ENCODE data around the gene CCDC86.

DNA sequence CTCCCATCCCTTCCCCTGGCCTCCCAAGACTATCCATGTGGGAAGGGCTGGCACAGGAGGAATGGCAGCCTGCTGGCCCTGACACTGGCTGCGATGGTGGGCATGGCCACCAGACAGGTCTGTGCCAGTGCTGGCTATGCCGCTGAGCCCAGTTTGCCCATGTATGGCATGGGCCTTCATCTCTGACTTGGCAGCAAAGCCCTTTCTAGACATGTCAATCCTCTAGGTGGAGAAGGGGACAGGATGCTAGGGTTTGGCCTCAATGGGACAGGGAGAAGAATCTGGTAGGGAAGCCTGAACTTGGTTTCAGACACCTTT lies 34.2 kb downstream of the CCDC86 start:
- no peak for TF ChIP-seq CTCF (IDR thresholded peaks at IDR 0.05; ENCODE audit: low read depth, low read length)
- TF ChIP-seq MAX (IDR thresholded peaks at IDR 0.05; ENCODE audit: low read depth, low read length): no peak
- TF ChIP-seq POLR2A (IDR thresholded peaks at IDR 0.05; ENCODE audit: extremely low read depth, insufficient read length): no peak
